Sigmoid colon (tissue), 7 donors: Measurements from ENCODE around the gene CNTN4. TPM values are rescaled to one million over a fixed set of nuclear protein-coding genes. Genes with fewer than 3 reads are reported as not detected.

Experiments used
- DNase-seq: peaks from one replicate; pipeline ENCODE4 v3.0.0-alpha.2; 2019
- H3K27ac ChIP-seq, 4 donors: fragments of 200-600 bp; sonication (generic); one replicate each; pipeline ENCODE4 v1.5.1; 2016 to 2019; ENCODE audit warnings: mild to moderate bottlenecking in 1 of 4
- H3K27me3 ChIP-seq, 3 donors: fragments of 200-600 bp; sonication (generic); one replicate each; pipeline ENCODE4 v1.5.1; 2019; ENCODE audit warnings: mild to moderate bottlenecking in 1 of 3
- H3K36me3 ChIP-seq, 4 donors: fragments of 200-600 bp; sonication (generic); one replicate each; pipeline ENCODE4 v1.5.1; 2016 to 2019
- H3K4me1 ChIP-seq, 4 donors: fragments of 200-600 bp; sonication (generic); one replicate each; pipeline ENCODE4 v1.5.1; 2017 to 2019
- H3K4me3 ChIP-seq, 4 donors: fragments of 200-600 bp; sonication (generic); one replicate each; pipeline ENCODE4 v1.5.1; 2017 to 2019; ENCODE audit warnings: mild to moderate bottlenecking in 2 of 4, moderate library complexity in 1 of 4
- H3K9me3 ChIP-seq, 4 donors: fragments of 200-600 bp in 3 of 4; sonication (generic) in 3 of 4; one replicate each; pipeline versions ENCODE4 v1.5.1 to v1.6.1; 2013 to 2019
- CTCF ChIP-seq, 4 experiments: fragments of 450-650 bp in 3 of 4; fragments of 200-600 bp in 1 of 4; IDR thresholded peaks; one replicate each; pipeline ENCODE4 v1.5.1; 2016 to 2019; ENCODE audit warnings: antibody characterized with exemption in 4 of 4, mild to moderate bottlenecking in 3 of 4, moderate library complexity in 2 of 4
- EP300 ChIP-seq, 4 donors: sonication (generic); formaldehyde crosslinking; IDR thresholded peaks; one replicate each; pipeline ENCODE4 v1.6.1; 2017; ENCODE audit warnings: antibody characterized with exemption in 4 of 4
- POLR2A ChIP-seq, 2 donors: fragments of 450-650 bp; IDR thresholded peaks; one replicate each; pipeline ENCODE4 v1.6.1; 2016; ENCODE audit warnings: antibody characterized with exemption in 2 of 2, mild to moderate bottlenecking in 2 of 2, moderate library complexity in 2 of 2
- POLR2AphosphoS5 ChIP-seq, 4 donors: sonication (generic); formaldehyde crosslinking; IDR thresholded peaks; one replicate each; pipeline ENCODE4 v1.6.1; 2017; ENCODE audit warnings: antibody characterized with exemption in 4 of 4
- WGBS, 2 donors: extraction: QIAGEN DNeasy Blood & Tissue Kit; methylation state at CpG; one replicate each; pipeline ENCODE4 v1.1.7; 2013; 5-methylcytosine and 5-hydroxymethylcytosine counted together
- intact Hi-C: fragments of 100-400 bp; cut with DNase I; formaldehyde crosslinking; loops from one replicate; pipeline ENCODE4 v1.15.1; 2023
- polyA plus RNA-seq, 3 donors: library from polyadenylated mRNA; stranded (reverse); fragments of 200-250 nt; gene quantifications; one replicate each; pipeline ENCODE4 v1.2.3, GENCODE V29; 2013
- total RNA-seq, 4 donors: library from RNA; depleted of rRNA; stranded (reverse); fragments of >200 nt; gene quantifications; one replicate each; pipeline ENCODE4 v1.1.0, GENCODE V29; 2016
- donor health status: healthy with polysubstance abuse.
- donor health status: Bipolar disorder and iron deficiency.
- donor health status: healthy.

CNTN4 gene
- total and polyA plus RNA-seq, 7 donors: 1.4 to 10.0 (median 7.5) TPM

GRCh38 chr3:2513986-2514385 lies 415.3 kb downstream of the CNTN4 start:
- Histone ChIP-seq H3K27me3 (peaks cover 0 to 7% (median 2%) of the 10 kb centered on the region in 3 donors), H3K36me3 (no peaks in the 10 kb centered on the region), H3K27ac (no peak overlapping the region), H3K4me3 (no peak overlapping the region), H3K9me3 (no peaks in the 10 kb centered on the region), H3K4me1 (peaks cover 0 to 6% (median 0%) of the 10 kb centered on the region in 4 donors)
- intact Hi-C loops: no loop called here
- WGBS, 2 donors: 46 to 82% methylated on average over 4 of the region's 4 CpGs
- no peak for DNase-seq
- TF ChIP-seq POLR2AphosphoS5 (IDR thresholded peaks at IDR 0.05) (no peak), EP300 (IDR thresholded peaks at IDR 0.05) (no peak), POLR2A (IDR thresholded peaks at IDR 0.05) (no peak), CTCF (IDR thresholded peaks at IDR 0.05) (no peak)

GRCh38 chr3:2516762-2517441 lies 418.2 kb downstream of the CNTN4 start:
- no peaks in the 10 kb centered on the region for H3K9me3 ChIP-seq
- no peak for DNase-seq
- no peaks in the 10 kb centered on the region for H3K36me3 ChIP-seq
- intact Hi-C loops: no loop called here
- no peaks in the 10 kb centered on the region for H3K4me1 ChIP-seq
- no peak overlapping the region for H3K27ac ChIP-seq
- 73 to 84% methylated on average over 1 of the region's 1 CpG for WGBS, 2 donors
- TF ChIP-seq CTCF (IDR thresholded peaks at IDR 0.05) (no peak), POLR2A (IDR thresholded peaks at IDR 0.05) (no peak), EP300 (IDR thresholded peaks at IDR 0.05) (no peak), POLR2AphosphoS5 (IDR thresholded peaks at IDR 0.05) (no peak)
- H3K27me3 ChIP-seq: no peaks in the 10 kb centered on the region
- H3K4me3 ChIP-seq: no peak overlapping the region

- 64 to 76% methylated on average over 5 of the region's 5 CpGs for WGBS, 2 donors
- Histone ChIP-seq H3K4me3 (no peak overlapping the region), H3K27me3 (no peaks in the 10 kb centered on the region), H3K27ac (no peak overlapping the region), H3K36me3 (no peaks in the 10 kb centered on the region), H3K9me3 (no peaks in the 10 kb centered on the region), H3K4me1 (no peaks in the 10 kb centered on the region)
- intact Hi-C loops: no loop called here
- TF ChIP-seq EP300 (IDR thresholded peaks at IDR 0.05) (no peak), POLR2AphosphoS5 (IDR thresholded peaks at IDR 0.05) (no peak)
- no peak for DNase-seq
These were observed 419.0 kb downstream of the CNTN4 start for GRCh38 chr3:2517500-2518172.

GRCh38 chr3:2523281-2523836 lies 424.7 kb downstream of the CNTN4 start:
- TF ChIP-seq CTCF (IDR thresholded peaks at IDR 0.05): no peak
- no peak for TF ChIP-seq POLR2AphosphoS5 (IDR thresholded peaks at IDR 0.05)
- TF ChIP-seq EP300 (IDR thresholded peaks at IDR 0.05): no peak
- no peak for TF ChIP-seq POLR2A (IDR thresholded peaks at IDR 0.05)
- Histone ChIP-seq H3K9me3 (no peaks in the 10 kb centered on the region), H3K36me3 (no peaks in the 10 kb centered on the region), H3K4me3 (no peak overlapping the region), H3K4me1 (no peaks in the 10 kb centered on the region), H3K27ac (no peak overlapping the region), H3K27me3 (no peaks in the 10 kb centered on the region)
- WGBS, 2 donors: 61 to 74% methylated on average over 2 of the region's 2 CpGs
- no peak for DNase-seq
- intact Hi-C loops: no loop called here

- TF ChIP-seq CTCF (IDR thresholded peaks at IDR 0.05) (no peak), EP300 (IDR thresholded peaks at IDR 0.05) (no peak), POLR2A (IDR thresholded peaks at IDR 0.05) (no peak), POLR2AphosphoS5 (IDR thresholded peaks at IDR 0.05) (no peak)
- Histone ChIP-seq H3K4me1 (no peaks in the 10 kb centered on the region), H3K4me3 (no peak overlapping the region), H3K9me3 (no peaks in the 10 kb centered on the region), H3K36me3 (no peaks in the 10 kb centered on the region), H3K27ac (no peak overlapping the region), H3K27me3 (no peaks in the 10 kb centered on the region)
- intact Hi-C loops: no loop called here
- DNase-seq: no peak
- 86 to 92% methylated on average over 2 of the region's 2 CpGs for WGBS, 2 donors
These were observed 427.3 kb downstream of the CNTN4 start for GRCh38 chr3:2525968-2526367.
